ENCODE data around the gene IARS1. TPM values are rescaled to one million over a fixed set of nuclear protein-coding genes. Genes with fewer than 3 reads are reported as not detected.

IARS1 gene
- total and polyA plus RNA-seq, 2 of the 8 experiments (the other 6 are each of a cell fraction or from before 2014, with no cell fraction given), result 74.9 to 243 TPM

GRCh38 chr9:92299116-92299515 is 5.6 kb upstream of the IARS1 start:
- H4K91ac ChIP-seq (replicated peaks; ENCODE audit: insufficient read length, low read length), result no peak overlapping the region
- H3K18ac ChIP-seq (ENCODE audit: extremely low read depth, low read length), result no peak overlapping the region
- no peaks in the 10 kb centered on the region for H3K79me2 ChIP-seq (ENCODE audit: control insufficient read depth in 1 of 2, insufficient read depth in 2 of 2, low read length in 2 of 2)
- H4K8ac ChIP-seq (ENCODE audit: extremely low read depth, insufficient read depth, low read length), result no peak overlapping the region
- H4K5ac ChIP-seq (ENCODE audit: insufficient read length, low read depth, low read length), result no peak overlapping the region
- H2BK120ac ChIP-seq (replicated peaks; ENCODE audit: low read depth, low read length), result no peak overlapping the region
- H2BK12ac ChIP-seq (ENCODE audit: low read depth, low read length), result no peak overlapping the region
- no peaks in the 10 kb centered on the region for H3K9me3 ChIP-seq (ENCODE audit: insufficient read depth in 2 of 2, low read depth in 1 of 2, low read length in 1 of 2)
- no peak for FAIRE-seq
- H2AFZ ChIP-seq (ENCODE audit: low read length), result no peak overlapping the region
- no peak overlapping the region for H3K14ac ChIP-seq (ENCODE audit: insufficient read length)
- no peak overlapping the region for H3K4ac ChIP-seq (replicated peaks; ENCODE audit: insufficient read length, low read depth, low read length)
- no peaks in the 10 kb centered on the region for H3K27me3 ChIP-seq (replicated peaks in 1 of 4; ENCODE audit: control insufficient read depth in 3 of 4, extremely low read depth in 1 of 4, insufficient read depth in 3 of 4, low read length in 3 of 4)
- no peak overlapping the region for H3K23ac ChIP-seq (ENCODE audit: insufficient read length)
- POLR2A ChIA-PET (ENCODE audit: partially characterized antibody), result interaction anchor here (0.8 to 2.1 kb wide), 4 partner anchors 9 to 32 kb away, joined by 3 to 5 read pairs (median 4); partner anchors contain the start of gene CENPP
- peaks cover 2% of the 10 kb centered on the region; the same call in 1 of the 2 replicates for H3K23me2 ChIP-seq (ENCODE audit: low read depth, low read length)
- 77% methylated on average over 1 of the region's 1 CpG; no CpG with 5 or more reads in 1 of the 2 experiments for WGBS, 2 experiments (ENCODE audit: extremely low coverage in 1 of 2, insufficient coverage in 1 of 2, insufficient read length in 1 of 2, insufficient replicate concordance in 2 of 2, low coverage in 1 of 2, low lambda C conversion rate in 2 of 2, missing lambda C conversion rate in 1 of 2)
- H2AK5ac ChIP-seq (ENCODE audit: low read depth, low read length), result no peak overlapping the region
- no peak overlapping the region for H3K27ac ChIP-seq (ENCODE audit: low read depth, low read length)
- DNase-seq (ENCODE audit: low read depth in 1 of 2, low spot score in 2 of 2), result no peak
- H2BK20ac ChIP-seq (ENCODE audit: low read length), result no peak overlapping the region
- H2BK15ac ChIP-seq (ENCODE audit: low read length), result no peak overlapping the region
- CTCF ChIA-PET (ENCODE audit: partially characterized antibody), result no interaction called here
- peaks cover 15 to 67% (median 46%) of the 10 kb centered on the region in 4 experiments for H3K36me3 ChIP-seq (ENCODE audit: control insufficient read depth in 2 of 4, insufficient read depth in 4 of 4, low read length in 3 of 4)
- H3K56ac ChIP-seq (replicated peaks; ENCODE audit: insufficient read length, low read depth, low read length), result no peak overlapping the region
- no peak overlapping the region for H3K4me2 ChIP-seq (ENCODE audit: insufficient read depth in 1 of 2, low read depth in 2 of 2, low read length in 2 of 2)
- H2BK5ac ChIP-seq (ENCODE audit: low read depth, low read length), result no peak overlapping the region
- 0 out of 2 replicates have a peak, but pooled peaks cover 3% of the 10 kb centered on the region for H3K79me1 ChIP-seq (ENCODE audit: low read depth, low read length)
- no peak overlapping the region for H3K4me3 ChIP-seq (ENCODE audit: extremely low read depth in 1 of 4, insufficient read depth in 2 of 4, low read depth in 3 of 4, low read length in 4 of 4)
- peaks cover 0 to 2% (median 0%) of the 10 kb centered on the region in 4 experiments; a peak in 1 of 7 replicates for H3K4me1 ChIP-seq (replicated peaks in 1 of 4; ENCODE audit: control insufficient read depth in 3 of 4, insufficient read depth in 4 of 4, low read length in 3 of 4)
- no peak overlapping the region for H3K9ac ChIP-seq (replicated peaks in 1 of 4; ENCODE audit: extremely low read depth in 1 of 4, low read depth in 3 of 4, low read length in 3 of 4)
- H4K20me1 ChIP-seq (replicated peaks in 1 of 2; ENCODE audit: control insufficient read depth in 1 of 2, insufficient read depth in 2 of 2, low read length in 2 of 2), result no peaks in the 10 kb centered on the region
- no peak for TF ChIP-seq KDM1A (IDR thresholded peaks at IDR 0.05; ENCODE audit: borderline replicate concordance, low read length)
- TF ChIP-seq BACH1 (IDR thresholded peaks at IDR 0.05; ENCODE audit: low read length), result no peak
- TF ChIP-seq YY1 (IDR thresholded peaks at IDR 0.05; ENCODE audit: low read depth, low read length), result no peak
- TF ChIP-seq FOSL1 (IDR thresholded peaks at IDR 0.05; ENCODE audit: insufficient read depth, low read depth, low read length), result no peak
- no peak for TF ChIP-seq ASH2L (IDR thresholded peaks at IDR 0.05; ENCODE audit: low read length)
- TF ChIP-seq, protein P1, sequence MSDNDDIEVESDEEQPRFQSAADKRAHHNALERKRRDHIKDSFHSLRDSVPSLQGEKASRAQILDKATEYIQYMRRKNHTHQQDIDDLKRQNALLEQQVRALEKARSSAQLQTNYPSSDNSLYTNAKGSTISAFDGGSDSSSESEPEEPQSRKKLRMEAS (IDR thresholded peaks at IDR 0.05), result no peak
- TF ChIP-seq ZNF274 (IDR thresholded peaks at IDR 0.05; ENCODE audit: borderline replicate concordance, extremely low read depth, low read length), result no peak
- no peak for TF ChIP-seq BCL11A (IDR thresholded peaks at IDR 0.05; ENCODE audit: low read depth in 2 of 2, low read length in 2 of 2)
- TF ChIP-seq, protein P2, sequence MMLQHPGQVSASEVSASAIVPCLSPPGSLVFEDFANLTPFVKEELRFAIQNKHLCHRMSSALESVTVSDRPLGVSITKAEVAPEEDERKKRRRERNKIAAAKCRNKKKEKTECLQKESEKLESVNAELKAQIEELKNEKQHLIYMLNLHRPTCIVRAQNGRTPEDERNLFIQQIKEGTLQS (IDR thresholded peaks at IDR 0.05; ENCODE audit: insufficient read depth, low read depth, low read length), result no peak
- TF ChIP-seq TAF7 (optimal IDR thresholded peaks at IDR 0.05; ENCODE audit: borderline replicate concordance, low read depth, low read length), result no peak
- TF ChIP-seq JUN (IDR thresholded peaks at IDR 0.05; ENCODE audit: low read depth, low read length), result no peak
- no peak for TF ChIP-seq KDM4A (IDR thresholded peaks at IDR 0.05; ENCODE audit: low read depth, low read length, severe bottlenecking)
- TF ChIP-seq CBX8 (IDR thresholded peaks at IDR 0.05; ENCODE audit: borderline replicate concordance, low read depth, low read length), result no peak
- TF ChIP-seq GABPA (IDR thresholded peaks at IDR 0.05; ENCODE audit: borderline replicate concordance, insufficient read depth, low read length), result no peak
